IMR-90 (cell line): ENCODE data around the gene USP10. TPM values are rescaled to one million over a fixed set of nuclear protein-coding genes. Genes with fewer than 3 reads are reported as not detected.

Source experiments
- ATAC-seq: fragments of 200-7000 bp; cut with Tn5 transposase; 2 replicates; pipeline ENCODE4 v1.9.1; 2020; ENCODE audit warnings: low read depth, mild to moderate bottlenecking, moderate library complexity
- BruUV-seq: library from RNA; stranded (reverse); fragments of 400-500 nt; replicated peaks from 2 replicates; lab custom pipeline; 2021; lab: Mats Ljungman, UMichigan
- CTCF ChIA-PET: fragments of 300-600 bp; formaldehyde crosslinking; extraction: SDS; loops from one replicate; lab custom pipeline; 2021; ENCODE audit warnings: antibody characterized with exemption; lab: Yijun Ruan, JAX
- POLR2A ChIA-PET: fragments of 300-600 bp; sonication (Branson Sonifier 250); formaldehyde crosslinking; loops from one replicate; lab custom pipeline; 2022; ENCODE audit warnings: antibody characterized with exemption; ENCODE audit not compliant: unreplicated experiment; lab: Charles Lee
- DNase-seq: peaks from one replicate; pipeline ENCODE4 v3.0.0; 2013
- H2AFZ ChIP-seq: replicated peaks from 2 replicates; pipeline ENCODE3; 2013; ENCODE audit warnings: low read length, mild to moderate bottlenecking; ENCODE audit not compliant: poor library complexity
- H2AK5ac ChIP-seq: 2 replicates; pipeline ENCODE4 v1.6.1; 2013; ENCODE audit warnings: low read depth, low read length, inconsistent platforms
- H2AK9ac ChIP-seq: replicated peaks from 2 replicates; pipeline ENCODE3; 2013; ENCODE audit warnings: mild to moderate bottlenecking, low read depth, low read length, moderate library complexity; ENCODE audit not compliant: poor library complexity
- H2BK120ac ChIP-seq: 2 replicates; pipeline ENCODE4 v1.6.1; 2013; ENCODE audit warnings: low read depth, low read length, inconsistent platforms
- H2BK15ac ChIP-seq: 3 replicates; pipeline ENCODE4 v1.6.1; 2013; ENCODE audit warnings: low read depth, low read length, inconsistent platforms
- H2BK20ac ChIP-seq: 2 replicates; pipeline ENCODE4 v1.6.1; 2013; ENCODE audit warnings: low read depth, mild to moderate bottlenecking, inconsistent platforms, low read length, moderate library complexity
- H2BK5ac ChIP-seq: 2 replicates; pipeline ENCODE4 v1.6.1; 2013; ENCODE audit warnings: mild to moderate bottlenecking, low read depth, low read length, inconsistent platforms; ENCODE audit not compliant: poor library complexity, severe bottlenecking
- H3K14ac ChIP-seq: replicated peaks from 2 replicates; pipeline ENCODE4 v1.6.1; 2013; ENCODE audit warnings: low read depth, low read length, inconsistent platforms
- H3K18ac ChIP-seq: 2 replicates; pipeline ENCODE4 v1.6.1; 2013; ENCODE audit warnings: low read depth, low read length, control low read depth
- H3K23ac ChIP-seq: 2 replicates; pipeline ENCODE4 v1.6.1; 2013; ENCODE audit warnings: low read depth, low read length, inconsistent platforms
- H3K27ac ChIP-seq: 2 replicates; pipeline ENCODE4 v1.5.1; 2013; ENCODE audit warnings: mild to moderate bottlenecking, control low read depth, low read length; ENCODE audit not compliant: insufficient read depth
- H3K27me3 ChIP-seq: 2 replicates; pipeline ENCODE4 v1.6.1; 2013; ENCODE audit warnings: low read length; ENCODE audit not compliant: control insufficient read depth, insufficient read depth
- H3K36me3 ChIP-seq: 2 replicates; pipeline ENCODE4 v1.6.1; 2013; ENCODE audit warnings: low read length, mixed read lengths; ENCODE audit not compliant: control insufficient read depth, insufficient read depth
- H3K4ac ChIP-seq: 2 replicates; pipeline ENCODE4 v1.6.1; 2013; ENCODE audit warnings: low read depth, low read length, inconsistent platforms
- H3K4me1 ChIP-seq: 2 replicates; pipeline ENCODE4 v1.6.1; 2013; ENCODE audit warnings: low read length, mixed read lengths; ENCODE audit not compliant: control insufficient read depth, insufficient read depth
- H3K4me2 ChIP-seq: 2 replicates; pipeline ENCODE4 v1.6.1; 2013; ENCODE audit warnings: low read depth, mild to moderate bottlenecking, control low read depth, low read length, moderate library complexity
- H3K4me3 ChIP-seq: 2 replicates; pipeline ENCODE4 v1.5.1; 2013; ENCODE audit warnings: low read depth, mild to moderate bottlenecking, control low read depth, low read length, moderate library complexity; ENCODE audit not compliant: insufficient read depth
- H3K56ac ChIP-seq: 2 replicates; pipeline ENCODE4 v1.6.1; 2013; ENCODE audit warnings: low read length, inconsistent platforms; ENCODE audit not compliant: insufficient read depth; ENCODE audit errors: extremely low read depth
- H3K79me1 ChIP-seq, 2 experiments: 2 replicates each; pipeline ENCODE4 v1.6.1; 2013; ENCODE audit warnings: low read length in 2 of 2, inconsistent platforms in 1 of 2, low read depth in 1 of 2
- H3K9ac ChIP-seq: 2 replicates; pipeline ENCODE4 v1.6.1; 2013; ENCODE audit warnings: low read depth, low read length, control low read depth
- H3K9me1 ChIP-seq: 2 replicates; pipeline ENCODE4 v1.6.1; 2013; ENCODE audit warnings: low read length, inconsistent platforms; ENCODE audit not compliant: insufficient read depth
- H3K9me3 ChIP-seq: 2 replicates; pipeline ENCODE4 v1.6.1; 2013; ENCODE audit warnings: low read length; ENCODE audit not compliant: control insufficient read depth, insufficient read depth
- H4K20me1 ChIP-seq: 2 replicates; pipeline ENCODE4 v1.6.1; 2013; ENCODE audit warnings: low read length, inconsistent platforms; ENCODE audit not compliant: insufficient read depth
- H4K5ac ChIP-seq: 2 replicates; pipeline ENCODE4 v1.6.1; 2013; ENCODE audit warnings: mild to moderate bottlenecking, low read depth, low read length, control low read depth
- H4K8ac ChIP-seq, 2 experiments: 2 replicates each; pipeline ENCODE4 v1.6.1; 2013; ENCODE audit warnings: low read depth in 2 of 2, low read length in 2 of 2, control low read depth in 1 of 2, inconsistent platforms in 1 of 2
- H4K91ac ChIP-seq: 2 replicates; pipeline ENCODE4 v1.6.1; 2013; ENCODE audit warnings: low read depth, low read length, inconsistent platforms; ENCODE audit not compliant: insufficient read depth
- BHLHE40 ChIP-seq: fragments of 150-350 bp; IDR thresholded peaks from 2 replicates; pipeline ENCODE4 v1.6.1; 2016; ENCODE audit warnings: mild to moderate bottlenecking, low read depth, low read length
- CEBPB ChIP-seq: IDR thresholded peaks from 2 replicates; pipeline ENCODE4 v1.6.1; 2012; ENCODE audit warnings: low read depth, low read length, improper control_type of control experiment
- CHD1 ChIP-seq: IDR thresholded peaks from 2 replicates; pipeline ENCODE4 v1.6.1; 2012; ENCODE audit warnings: low read depth, low read length, improper control_type of control experiment
- FOS ChIP-seq: fragments of 150-350 bp; IDR thresholded peaks from 2 replicates; pipeline ENCODE4 v1.6.1; 2016; ENCODE audit warnings: low read depth, low read length
- MAFK ChIP-seq: IDR thresholded peaks from 2 replicates; pipeline ENCODE4 v1.6.1; 2012; ENCODE audit warnings: low read depth, low read length, improper control_type of control experiment
- MAZ ChIP-seq: IDR thresholded peaks from 2 replicates; pipeline ENCODE4 v1.6.1; 2012; ENCODE audit warnings: low read depth, mild to moderate bottlenecking, low read length, improper control_type of control experiment, moderate library complexity, borderline replicate concordance
- MXI1 ChIP-seq: IDR thresholded peaks from 2 replicates; pipeline ENCODE4 v1.6.1; 2012; ENCODE audit warnings: low read depth, mild to moderate bottlenecking, low read length, moderate library complexity, borderline replicate concordance
- NFE2L2 ChIP-seq: fragments of 150-350 bp; IDR thresholded peaks from 2 replicates; pipeline ENCODE4 v1.6.1; 2016; ENCODE audit warnings: low read depth, mild to moderate bottlenecking, low read length
- POLR2A ChIP-seq: IDR thresholded peaks from 2 replicates; pipeline ENCODE4 v1.6.1; 2012; ENCODE audit warnings: mild to moderate bottlenecking, low read depth, low read length
- RAD21 ChIP-seq: IDR thresholded peaks from 2 replicates; pipeline ENCODE4 v1.6.1; 2012; ENCODE audit warnings: low read length, improper control_type of control experiment
- RCOR1 ChIP-seq: IDR thresholded peaks from 2 replicates; pipeline ENCODE4 v1.6.1; 2012; ENCODE audit warnings: mild to moderate bottlenecking, low read length, improper control_type of control experiment; ENCODE audit not compliant: insufficient replicate concordance
- RFX5 ChIP-seq: IDR thresholded peaks from 2 replicates; pipeline ENCODE4 v1.8.0; 2012; ENCODE audit warnings: low read depth, mild to moderate bottlenecking, low read length, moderate library complexity
- SMC3 ChIP-seq: fragments of 150-350 bp; IDR thresholded peaks from 2 replicates; pipeline ENCODE4 v1.6.1; 2016; ENCODE audit warnings: low read depth, mild to moderate bottlenecking, antibody characterized with exemption, low read length, moderate library complexity
- WGBS, 2 experiments: methylation state at CpG; one replicate each; pipeline versions ENCODE4 v1.1.5 to v1.1.7; 2013; ENCODE audit warnings: missing lambda C conversion rate in 2 of 2; ENCODE audit not compliant: insufficient read length in 1 of 2; ENCODE audit errors: extremely low coverage in 2 of 2; 5-methylcytosine and 5-hydroxymethylcytosine counted together
- dilution Hi-C: fragments of 300-500 bp; cut with HindIII; formaldehyde crosslinking; loops from one replicate; pipeline ENCODE4 v1.14.3; 2018; ENCODE audit warnings: low sequenced_read_pairs; ENCODE audit not compliant: unreplicated experiment
- in situ Hi-C: fragments of 300-500 bp; cut with MboI; formaldehyde crosslinking; loops from 3 replicates; pipeline ENCODE4 v1.14.3; 2019; ENCODE audit warnings: low sequenced_read_pairs, inconsistent platforms, mixed read lengths
- intact Hi-C: fragments of 100-400 bp; cut with micrococcal nuclease; formaldehyde crosslinking; loops from 2 replicates; pipeline ENCODE4 v1.10.0; 2022
- polyA plus RNA-seq, 3 experiments: library from polyadenylated mRNA; depleted of rRNA; stranded (reverse); fragments of >200 nt; gene quantifications; 2 replicates each; pipeline ENCODE4 v1.2.3, GENCODE V29; 2012; ENCODE audit warnings: low replicate concordance in 1 of 3
- total RNA-seq: library from RNA; depleted of rRNA; stranded (reverse); fragments of >200 nt; gene quantifications from 2 replicates; pipeline ENCODE4 v1.2.3, GENCODE V29; 2012
- TF ChIP-seq, protein P1 (sequence below): fragments of 150-350 bp; IDR thresholded peaks from 2 replicates; pipeline ENCODE4 v1.6.1; 2016; ENCODE audit warnings: low read depth, mild to moderate bottlenecking, low read length, moderate library complexity, borderline replicate concordance
- TF ChIP-seq, protein P2 (sequence below): conservative IDR thresholded peaks from 2 replicates; pipeline ENCODE4 v1.5.1; 2012; ENCODE audit warnings: mild to moderate bottlenecking, low read depth, low read length, improper control_type of control experiment
- TF ChIP-seq, protein P3 (sequence below): fragments of 150-350 bp; IDR thresholded peaks from 2 replicates; pipeline ENCODE4 v1.6.1; 2017; ENCODE audit warnings: mild to moderate bottlenecking, antibody characterized with exemption, low read length, low read depth

USP10 gene
- total and polyA plus RNA-seq, 2 of the 4 experiments (the other 2 are of a cell fraction) = 54.3 to 79.0 TPM

DNA sequence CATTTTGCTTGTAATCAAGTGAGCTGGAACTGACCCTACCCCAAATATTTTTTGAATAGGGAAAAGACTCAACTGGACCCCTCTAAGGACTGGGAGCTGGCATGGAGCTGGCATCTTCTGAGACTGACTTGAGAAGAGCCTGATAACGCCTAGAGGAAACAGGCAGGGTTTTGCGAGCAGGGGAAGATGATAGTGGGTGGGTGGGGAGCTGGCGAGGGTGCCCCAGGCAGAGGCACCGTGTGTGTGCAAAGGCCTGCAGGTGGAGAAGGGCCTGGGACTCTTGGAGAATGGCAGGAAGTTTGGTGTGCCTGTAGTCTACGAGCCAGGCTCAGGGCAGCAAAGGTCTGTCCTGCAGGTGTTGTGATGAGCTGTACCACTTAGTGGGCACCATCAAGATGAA, 124.1 kb downstream of the USP10 start:
- TF ChIP-seq CHD1 = no peak
- no peak for TF ChIP-seq CEBPB
- TF ChIP-seq MAFK = no peak
- TF ChIP-seq SMC3 = no peak
- TF ChIP-seq RAD21 = no peak
- TF ChIP-seq, protein P1, sequence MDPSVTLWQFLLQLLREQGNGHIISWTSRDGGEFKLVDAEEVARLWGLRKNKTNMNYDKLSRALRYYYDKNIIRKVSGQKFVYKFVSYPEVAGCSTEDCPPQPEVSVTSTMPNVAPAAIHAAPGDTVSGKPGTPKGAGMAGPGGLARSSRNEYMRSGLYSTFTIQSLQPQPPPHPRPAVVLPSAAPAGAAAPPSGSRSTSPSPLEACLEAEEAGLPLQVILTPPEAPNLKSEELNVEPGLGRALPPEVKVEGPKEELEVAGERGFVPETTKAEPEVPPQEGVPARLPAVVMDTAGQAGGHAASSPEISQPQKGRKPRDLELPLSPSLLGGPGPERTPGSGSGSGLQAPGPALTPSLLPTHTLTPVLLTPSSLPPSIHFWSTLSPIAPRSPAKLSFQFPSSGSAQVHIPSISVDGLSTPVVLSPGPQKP = no peak
- no peak for TF ChIP-seq FOS
- no peak for TF ChIP-seq POLR2A
- TF ChIP-seq, protein P2, sequence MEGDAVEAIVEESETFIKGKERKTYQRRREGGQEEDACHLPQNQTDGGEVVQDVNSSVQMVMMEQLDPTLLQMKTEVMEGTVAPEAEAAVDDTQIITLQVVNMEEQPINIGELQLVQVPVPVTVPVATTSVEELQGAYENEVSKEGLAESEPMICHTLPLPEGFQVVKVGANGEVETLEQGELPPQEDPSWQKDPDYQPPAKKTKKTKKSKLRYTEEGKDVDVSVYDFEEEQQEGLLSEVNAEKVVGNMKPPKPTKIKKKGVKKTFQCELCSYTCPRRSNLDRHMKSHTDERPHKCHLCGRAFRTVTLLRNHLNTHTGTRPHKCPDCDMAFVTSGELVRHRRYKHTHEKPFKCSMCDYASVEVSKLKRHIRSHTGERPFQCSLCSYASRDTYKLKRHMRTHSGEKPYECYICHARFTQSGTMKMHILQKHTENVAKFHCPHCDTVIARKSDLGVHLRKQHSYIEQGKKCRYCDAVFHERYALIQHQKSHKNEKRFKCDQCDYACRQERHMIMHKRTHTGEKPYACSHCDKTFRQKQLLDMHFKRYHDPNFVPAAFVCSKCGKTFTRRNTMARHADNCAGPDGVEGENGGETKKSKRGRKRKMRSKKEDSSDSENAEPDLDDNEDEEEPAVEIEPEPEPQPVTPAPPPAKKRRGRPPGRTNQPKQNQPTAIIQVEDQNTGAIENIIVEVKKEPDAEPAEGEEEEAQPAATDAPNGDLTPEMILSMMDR = no peak
- TF ChIP-seq MXI1 = no peak
- TF ChIP-seq RFX5 = no peak
- TF ChIP-seq, protein P3, sequence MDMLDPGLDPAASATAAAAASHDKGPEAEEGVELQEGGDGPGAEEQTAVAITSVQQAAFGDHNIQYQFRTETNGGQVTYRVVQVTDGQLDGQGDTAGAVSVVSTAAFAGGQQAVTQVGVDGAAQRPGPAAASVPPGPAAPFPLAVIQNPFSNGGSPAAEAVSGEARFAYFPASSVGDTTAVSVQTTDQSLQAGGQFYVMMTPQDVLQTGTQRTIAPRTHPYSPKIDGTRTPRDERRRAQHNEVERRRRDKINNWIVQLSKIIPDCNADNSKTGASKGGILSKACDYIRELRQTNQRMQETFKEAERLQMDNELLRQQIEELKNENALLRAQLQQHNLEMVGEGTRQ = no peak
- no peak for TF ChIP-seq BHLHE40
- TF ChIP-seq NFE2L2 = no peak
- no peak for TF ChIP-seq RCOR1
- TF ChIP-seq MAZ = no peak
- H3K79me1 ChIP-seq = peaks cover 32 to 78% of the 10 kb centered on the region in 2 experiments; a peak in 3 of 4 replicates
- no peak overlapping the region for H3K27ac ChIP-seq
- peak overlapping the region; percentile 58; the same call in 1 of the 3 replicates for H2BK15ac ChIP-seq
- peak overlapping the region; percentile 26; the same call in 1 of the 2 replicates for H2BK120ac ChIP-seq
- ATAC-seq = no peak
- H3K9me3 ChIP-seq = no peaks in the 10 kb centered on the region
- no peak overlapping the region for H3K14ac ChIP-seq
- no peak overlapping the region for H3K18ac ChIP-seq
- peaks cover 45% of the 10 kb centered on the region for H3K4me1 ChIP-seq
- ChIA-PET CTCF (no interaction called here), POLR2A (no interaction called here)
- H3K4me2 ChIP-seq = no peak overlapping the region
- BruUV-seq = no TSS peak
- intact Hi-C loops = loop anchor here (10.0 kb wide), 1 partner anchor 199 kb away; no protein-coding TSS in a partner anchor
- dilution Hi-C loops = no loop called here
- in situ Hi-C loops = no loop called here
- H2BK5ac ChIP-seq = no peak overlapping the region
- 86% methylated on average over 4 of the region's 5 CpGs; no CpG with 5 or more reads in 1 of the 2 experiments for WGBS, 2 experiments
- no peak overlapping the region for H3K56ac ChIP-seq
- H3K36me3 ChIP-seq = peaks cover 3% of the 10 kb centered on the region; the same call in 1 of the 2 replicates
- peak overlapping the region; percentile 45; the same call in 1 of the 2 replicates for H2AK5ac ChIP-seq
- H3K27me3 ChIP-seq = no peaks in the 10 kb centered on the region
- no peak overlapping the region for H2BK20ac ChIP-seq
- H4K91ac ChIP-seq = no peak overlapping the region
- H4K8ac ChIP-seq = no peak overlapping the region
- no peak overlapping the region for H3K9ac ChIP-seq
- no peak overlapping the region for H3K23ac ChIP-seq
- 0 out of 2 replicates have a peak overlapping the region, but pooled peaks have one; percentile 2 for H3K4ac ChIP-seq
- H4K20me1 ChIP-seq = peaks cover 30% of the 10 kb centered on the region
- peaks cover 25% of the 10 kb centered on the region for H3K9me1 ChIP-seq
- no peak overlapping the region for H3K4me3 ChIP-seq
- H2AK9ac ChIP-seq = no peak overlapping the region
- H2AFZ ChIP-seq = peak overlapping the region; percentile 5
- no peak for DNase-seq
- H4K5ac ChIP-seq = no peak overlapping the region
